Endothelial cell of umbilical vein (primary cell): ENCODE data around the gene LCNL1. TPM values are rescaled to one million over a fixed set of nuclear protein-coding genes. Genes with fewer than 3 reads are reported as not detected.

ENCODE experiments used
- BruUV-seq: library from RNA; stranded (reverse); fragments of 400-500 nt; replicated peaks from 2 replicates; lab custom pipeline; 2021; lab: Mats Ljungman, UMichigan
- CTCF ChIA-PET: fragments of 300-600, 350-600 bp; sonication (Branson Sonifier 250); formaldehyde crosslinking; loops from one replicate; lab custom pipeline; 2021; ENCODE audit warnings: antibody characterized with exemption, inconsistent platforms; lab: Charles Lee
- POLR2A ChIA-PET: fragments of 300-600, 350-600 bp; sonication (Branson Sonifier 250); formaldehyde crosslinking; loops from one replicate; lab custom pipeline; 2021; ENCODE audit warnings: antibody characterized with exemption, inconsistent platforms; lab: Charles Lee
- DNase-seq: peaks from one replicate; pipeline ENCODE4 v3.0.0-alpha.2; 2011; ENCODE audit warnings: low read depth, low spot score
- FAIRE-seq: peaks from 2 replicates; lab custom pipeline; 2011; peaks lifted over from hg19 to GRCh38; lab: Jason Lieb, UNC
- H2AFZ ChIP-seq: 2 replicates; pipeline ENCODE4 v1.6.0; 2012; ENCODE audit warnings: low read depth, low read length, control low read depth, inconsistent platforms
- H3K27ac ChIP-seq: 2 replicates; pipeline ENCODE4 v1.5.1; 2011; ENCODE audit warnings: low read depth, mild to moderate bottlenecking, control low read depth, low read length, moderate library complexity; ENCODE audit not compliant: insufficient read depth
- H3K27me3 ChIP-seq, 2 experiments: 2 replicates each; pipeline versions ENCODE4 v1.6.0 to v1.6.1; 2011; ENCODE audit warnings: low read length in 2 of 2, mixed read lengths in 1 of 2; ENCODE audit not compliant: control insufficient read depth in 2 of 2, insufficient read depth in 2 of 2
- H3K36me3 ChIP-seq, 2 experiments: 2 replicates in 1 of 2; 3 replicates in 1 of 2; pipeline ENCODE4 v1.5.1; 2011; ENCODE audit warnings: low read length in 2 of 2, mild to moderate bottlenecking in 1 of 2, moderate library complexity in 1 of 2; ENCODE audit not compliant: control insufficient read depth in 2 of 2, insufficient read depth in 2 of 2; ENCODE audit errors: extremely low read depth in 1 of 2
- H3K4me1 ChIP-seq: 3 replicates; pipeline ENCODE4 v1.5.1; 2011; ENCODE audit warnings: mild to moderate bottlenecking, low read length; ENCODE audit not compliant: control insufficient read depth, insufficient read depth; ENCODE audit errors: extremely low read depth
- H3K4me2 ChIP-seq: 2 replicates; pipeline ENCODE4 v1.6.1; 2011; ENCODE audit warnings: low read length, control low read depth, mixed read lengths; ENCODE audit not compliant: insufficient read depth
- H3K4me3 ChIP-seq, 3 experiments: fragments of 200-600 bp in 1 of 3; sonication (generic), shearing (Covaris generic) in 1 of 3; replicated peaks in 1 of 3; 2 replicates each; pipeline ENCODE4 v1.5.1; 2011 to 2016; ENCODE audit warnings: control low read depth in 3 of 3, low read length in 3 of 3, mild to moderate bottlenecking in 2 of 3, inconsistent platforms in 1 of 3, low read depth in 1 of 3, moderate library complexity in 1 of 3; ENCODE audit not compliant: insufficient read depth in 1 of 3
- H3K79me2 ChIP-seq: 2 replicates; pipeline ENCODE4 v1.6.0; 2012; ENCODE audit warnings: low read length, inconsistent platforms; ENCODE audit not compliant: control insufficient read depth, insufficient read depth
- H3K9ac ChIP-seq: replicated peaks from 2 replicates; pipeline ENCODE3; 2011; ENCODE audit warnings: low read length, control low read depth; ENCODE audit not compliant: insufficient read depth; ENCODE audit errors: extremely low read depth
- H3K9me1 ChIP-seq: replicated peaks from 3 replicates; pipeline ENCODE4 v1.6.0; 2011; ENCODE audit warnings: mild to moderate bottlenecking, low read length; ENCODE audit not compliant: control insufficient read depth, insufficient read depth; ENCODE audit errors: extremely low read depth
- H3K9me3 ChIP-seq: replicated peaks from 2 replicates; pipeline ENCODE4 v1.5.1; 2012; ENCODE audit warnings: low read length, inconsistent platforms; ENCODE audit not compliant: control insufficient read depth, insufficient read depth
- H4K20me1 ChIP-seq: replicated peaks from 2 replicates; pipeline ENCODE3; 2011; ENCODE audit warnings: mild to moderate bottlenecking, low read length; ENCODE audit not compliant: control insufficient read depth, insufficient read depth; ENCODE audit errors: extremely low read depth
- CTCF ChIP-seq, 2 donors: IDR thresholded peaks; 1 replicate in 1 of 2; 2 replicates in 1 of 2; pipeline ENCODE4 v1.5.1; 2011; ENCODE audit warnings: low read length in 2 of 2, mild to moderate bottlenecking in 2 of 2, moderate library complexity in 2 of 2, control low read depth in 1 of 2, inconsistent platforms in 1 of 2, low read depth in 1 of 2; ENCODE audit not compliant: insufficient read depth in 1 of 2; ENCODE audit errors: extremely low read depth in 1 of 2
- EZH2 ChIP-seq: IDR thresholded peaks from 2 replicates; pipeline ENCODE4 v1.6.1; 2012; ENCODE audit warnings: borderline replicate concordance, low read depth, mild to moderate bottlenecking, moderate library complexity, low read length, inconsistent platforms; ENCODE audit not compliant: severe bottlenecking
- FOS ChIP-seq: IDR thresholded peaks from 2 replicates; pipeline ENCODE4 v1.6.1; 2011; ENCODE audit warnings: mild to moderate bottlenecking, low read length, moderate library complexity, borderline replicate concordance; ENCODE audit not compliant: insufficient read depth
- GATA2 ChIP-seq: IDR thresholded peaks from 2 replicates; pipeline ENCODE4 v1.7.0; 2011; ENCODE audit warnings: low read depth, mild to moderate bottlenecking, moderate library complexity, mixed read lengths, low read length; ENCODE audit not compliant: insufficient read length, insufficient read depth
- JUN ChIP-seq: IDR thresholded peaks from 2 replicates; pipeline ENCODE4 v1.6.1; 2011; ENCODE audit warnings: borderline replicate concordance, low read depth; ENCODE audit not compliant: insufficient read length, insufficient read depth
- MAX ChIP-seq: IDR thresholded peaks from 2 replicates; pipeline ENCODE4 v1.6.1; 2011; ENCODE audit not compliant: insufficient read depth, insufficient read length
- MYC ChIP-seq: IDR thresholded peaks from one replicate; pipeline ENCODE4 v1.6.1; 2011; ENCODE audit warnings: mild to moderate bottlenecking, low read depth, low read length
- POLR2A ChIP-seq: IDR thresholded peaks from 2 replicates; pipeline ENCODE4 v1.6.1; 2012; ENCODE audit warnings: low read depth, mild to moderate bottlenecking, control low read depth, low read length
- POLR2AphosphoS5 ChIP-seq: IDR thresholded peaks from 2 replicates; pipeline ENCODE4 v1.6.1; 2012; ENCODE audit warnings: low read depth, mild to moderate bottlenecking, control low read depth, low read length, moderate library complexity; ENCODE audit not compliant: insufficient read depth
- dilution Hi-C: fragments of 300-500 bp; cut with MboI; formaldehyde crosslinking; loops from one replicate; pipeline ENCODE4 v1.15.0; 2019; ENCODE audit warnings: low sequenced_read_pairs; ENCODE audit not compliant: extremely low pct_ligation_motif_present
- intact Hi-C: fragments of 100-400 bp; cut with micrococcal nuclease; formaldehyde crosslinking; loops from one replicate; pipeline ENCODE4 v1.10.0; 2022
- polyA plus RNA-seq, 4 experiments: library from polyadenylated mRNA; depleted of rRNA in 3 of 4; stranded (reverse) in 3 of 4; unstranded in 1 of 4; fragments of >200 nt; gene quantifications; 2 replicates each; pipeline versions ENCODE4 v1.2.1 to v1.2.3, GENCODE V29; 2011 to 2012; ENCODE audit warnings: missing spikeins in 1 of 4
- total RNA-seq: library from RNA; stranded (reverse); gene quantifications from 2 replicates; pipeline ENCODE4 v1.2.3, GENCODE V29; 2021

The LCNL1 gene
- total and polyA plus RNA-seq, 2 donors (not counting 3 experiments of a cell fraction or from before 2014, with no cell fraction given), result not detected

- ChIA-PET CTCF (interaction anchor here (1.1 to 1.2 kb wide), 2 partner anchors 10 to 71 kb away, joined by 3 to 8 read pairs; partner anchors contain the start of gene ABCA2), POLR2A (no interaction called here)
- FAIRE-seq (no peak), DNase-seq (no peak)
- no peak overlapping the region for H3K27ac ChIP-seq
- no peaks in the 10 kb centered on the region for H3K36me3 ChIP-seq
- no TSS peak for BruUV-seq
- H4K20me1 ChIP-seq, result no peaks in the 10 kb centered on the region
- H3K27me3 ChIP-seq, result no peaks in the 10 kb centered on the region
- no peaks in the 10 kb centered on the region for H3K4me1 ChIP-seq
- H3K9me3 ChIP-seq, result no peaks in the 10 kb centered on the region
- H2AFZ ChIP-seq, result no peak overlapping the region
- H3K9ac ChIP-seq, result no peak overlapping the region
- no peaks in the 10 kb centered on the region for H3K9me1 ChIP-seq
- no peak overlapping the region for H3K4me2 ChIP-seq
- no peaks in the 10 kb centered on the region for H3K79me2 ChIP-seq
- dilution Hi-C loops, result no loop called here
- TF ChIP-seq GATA2 (no peak), MYC (no peak)
- H3K4me3 ChIP-seq, result no peak overlapping the region
- intact Hi-C loops, result no loop called here
Measured at GRCh38 chr9:137018761-137019559, 36.2 kb downstream of the LCNL1 start.

GRCh38 chr9:137019891-137020683, 37.3 kb downstream of the LCNL1 start:
- no peaks in the 10 kb centered on the region for H3K27me3 ChIP-seq
- DNase-seq (no peak), FAIRE-seq (no peak)
- BruUV-seq, result no TSS peak
- no peak overlapping the region for H3K4me3 ChIP-seq
- no peak overlapping the region for H3K27ac ChIP-seq
- POLR2A ChIA-PET, result no interaction called here
- H3K79me2 ChIP-seq, result no peaks in the 10 kb centered on the region
- H2AFZ ChIP-seq, result no peak overlapping the region
- H3K4me2 ChIP-seq, result no peak overlapping the region
- H3K4me1 ChIP-seq, result no peaks in the 10 kb centered on the region
- intact Hi-C loops, result no loop called here
- H3K9me3 ChIP-seq, result no peaks in the 10 kb centered on the region
- TF ChIP-seq JUN (no peak), MYC (no peak), CTCF (IDR thresholded peaks at IDR 0.05; ENCODE audit: extremely low read depth in 1 of 2, insufficient read depth in 1 of 2, low read depth in 1 of 2, low read length in 2 of 2) (no peak), FOS (no peak), GATA2 (no peak), EZH2 (no peak), POLR2AphosphoS5 (no peak), MAX (no peak), POLR2A (no peak)
- H4K20me1 ChIP-seq, result no peaks in the 10 kb centered on the region
- dilution Hi-C loops, result no loop called here
- no peaks in the 10 kb centered on the region for H3K36me3 ChIP-seq
- no peaks in the 10 kb centered on the region for H3K9me1 ChIP-seq
- H3K9ac ChIP-seq, result no peak overlapping the region
- CTCF ChIA-PET, result interaction anchor here (1.1 to 1.8 kb wide), 2 partner anchors 9 kb away, joined by 8 to 17 read pairs; partner anchors contain the start of gene ABCA2
